Activated T-cell treated with anti-CD3 and anti-CD28 coated beads, Interleukin-2, amount 50 U/mL, for 1 hour (primary cell): Measurements from ENCODE around the gene SEMA5A.

Source experiments
- DNase-seq: peaks from one replicate; pipeline ENCODE4 v3.0.0-alpha.2; 2020

The SEMA5A gene

DNA sequence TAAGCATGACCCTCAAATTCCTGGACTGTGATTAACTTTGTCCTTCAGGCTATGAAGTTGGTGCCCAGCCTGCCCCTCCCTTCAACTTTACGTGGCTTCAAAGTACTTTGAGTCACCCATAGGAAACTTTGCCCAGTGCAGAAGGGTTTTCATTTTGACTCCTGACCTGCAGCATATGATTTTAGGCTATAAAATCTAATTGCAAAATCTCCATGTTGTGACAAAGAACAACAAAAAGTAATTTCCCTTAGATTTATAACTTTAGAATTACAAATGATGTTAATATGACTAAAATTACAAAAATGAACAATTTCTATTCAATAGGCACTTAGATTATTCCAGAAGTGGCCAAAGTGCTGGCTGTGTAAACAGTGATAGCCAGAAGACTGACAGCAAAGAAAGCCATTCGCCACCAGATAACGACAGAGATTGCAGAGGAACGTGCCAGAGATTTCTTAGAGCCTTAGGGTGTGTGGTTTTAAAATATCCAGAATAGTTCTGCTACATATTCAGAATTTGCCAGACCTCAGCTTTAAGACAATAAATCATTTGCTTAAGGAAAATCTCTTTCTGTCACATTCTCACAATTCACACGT, 197.4 kb downstream of the SEMA5A start:
- no peak for DNase-seq

DNA sequence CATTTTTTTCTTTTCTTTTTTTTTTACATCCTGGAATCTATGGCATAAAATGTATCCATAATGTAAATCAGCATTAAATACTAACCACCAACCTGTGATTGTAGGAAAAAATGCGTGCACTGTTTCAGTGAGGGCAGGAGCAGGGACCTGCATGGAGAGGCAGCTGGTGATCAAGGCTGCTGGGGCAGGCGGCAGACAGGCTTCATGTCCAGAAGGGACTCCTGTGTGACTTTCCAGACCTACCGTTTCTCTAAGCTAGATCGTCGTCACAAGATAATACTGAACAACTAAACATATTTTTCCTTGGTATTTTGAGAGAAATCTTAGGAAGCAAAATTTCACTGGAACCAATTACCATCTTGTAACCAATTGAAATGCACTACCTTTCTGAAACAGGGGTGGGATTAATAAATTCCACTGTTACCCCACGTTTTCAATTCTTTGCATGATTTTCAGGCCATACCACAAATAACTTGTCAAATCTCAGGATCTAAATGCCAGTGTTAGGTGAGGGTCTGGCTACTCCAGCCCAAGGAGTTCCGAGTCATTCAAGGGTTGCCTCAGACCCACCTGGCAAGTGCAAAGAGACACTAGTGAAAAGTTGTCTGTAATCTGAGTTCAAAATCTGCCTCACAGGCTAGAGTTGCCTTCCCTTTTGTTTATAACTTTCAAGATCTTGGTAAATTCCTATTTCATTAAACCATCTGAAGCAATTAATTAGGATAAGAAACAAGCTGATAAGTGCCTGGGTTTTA, 198.2 kb downstream of the SEMA5A start:
- no peak for DNase-seq

DNA sequence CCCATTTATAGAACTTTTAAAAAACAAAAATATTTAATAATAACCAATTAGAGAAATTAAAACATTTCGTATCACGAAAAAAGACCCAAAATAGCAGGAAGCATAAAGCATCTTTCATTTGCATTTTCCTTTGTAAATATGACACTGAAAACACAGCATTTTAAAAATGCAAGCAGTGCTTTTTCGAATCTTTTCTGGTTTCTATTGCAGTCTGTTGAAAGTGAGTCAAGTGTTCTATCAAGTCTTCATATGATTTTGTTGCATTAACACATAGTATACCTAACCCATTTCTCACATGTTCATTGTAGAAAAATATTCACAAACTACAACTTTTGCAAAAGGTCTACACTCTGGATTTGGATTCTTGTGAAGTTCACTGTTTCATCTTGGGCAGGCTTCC, 198.8 kb downstream of the SEMA5A start:
- no peak for DNase-seq

DNA sequence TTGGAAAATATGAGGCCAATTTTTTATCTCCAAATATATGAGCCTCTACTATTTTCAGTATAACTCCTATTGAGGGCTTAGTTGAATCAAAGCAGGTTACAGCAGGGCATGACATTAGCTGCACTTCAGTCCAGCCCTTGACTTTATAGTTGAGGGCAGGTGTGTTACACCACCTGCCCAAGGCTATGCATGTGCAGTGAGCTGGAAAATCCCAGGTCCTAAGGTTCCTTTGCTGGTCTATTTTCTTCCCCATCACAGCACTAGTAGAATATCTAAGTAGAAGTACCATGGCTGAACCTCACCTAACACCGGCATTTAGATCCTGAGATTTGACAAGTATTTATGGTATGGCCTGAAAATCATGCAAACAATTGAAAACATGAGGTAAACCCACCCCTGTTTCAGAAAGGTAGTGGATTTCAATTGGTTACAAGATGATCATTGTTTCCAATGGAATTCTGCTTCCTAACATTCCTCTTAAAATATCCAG, 201.1 kb downstream of the SEMA5A start:
- DNase-seq = no peak

DNA sequence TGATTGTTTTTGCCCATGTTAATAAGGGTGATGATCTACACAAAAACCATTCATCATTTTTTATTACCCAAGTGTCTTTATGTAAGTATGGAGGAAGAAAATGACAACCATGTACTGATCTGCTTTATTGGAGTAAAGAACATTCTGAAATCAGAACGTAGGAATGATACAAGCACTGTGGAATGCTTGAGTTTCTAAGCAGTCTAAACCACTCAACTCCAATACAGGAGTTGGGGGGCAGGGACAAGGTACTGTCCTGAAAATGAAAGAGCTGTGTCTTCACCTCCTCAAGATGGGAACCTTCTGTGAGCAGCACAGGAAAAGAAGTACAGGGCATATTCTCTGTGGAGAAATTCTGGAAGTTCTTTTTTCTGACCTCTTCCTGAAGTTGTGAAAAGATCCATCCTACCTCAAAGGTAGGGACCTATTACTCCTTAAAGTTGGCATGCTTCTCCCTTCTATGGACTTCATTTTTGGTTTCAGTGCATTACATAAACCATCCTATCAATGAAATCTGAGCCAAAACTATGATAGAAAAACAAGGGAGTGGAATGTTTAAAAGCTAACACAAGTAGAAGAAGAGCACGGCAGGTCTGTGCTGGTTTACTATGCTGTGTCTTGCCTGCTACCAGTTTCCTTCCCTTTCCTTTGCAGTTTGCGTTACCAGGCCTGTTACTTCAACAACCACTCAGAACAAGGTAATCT, 202.6 kb downstream of the SEMA5A start:
- no peak for DNase-seq

DNA sequence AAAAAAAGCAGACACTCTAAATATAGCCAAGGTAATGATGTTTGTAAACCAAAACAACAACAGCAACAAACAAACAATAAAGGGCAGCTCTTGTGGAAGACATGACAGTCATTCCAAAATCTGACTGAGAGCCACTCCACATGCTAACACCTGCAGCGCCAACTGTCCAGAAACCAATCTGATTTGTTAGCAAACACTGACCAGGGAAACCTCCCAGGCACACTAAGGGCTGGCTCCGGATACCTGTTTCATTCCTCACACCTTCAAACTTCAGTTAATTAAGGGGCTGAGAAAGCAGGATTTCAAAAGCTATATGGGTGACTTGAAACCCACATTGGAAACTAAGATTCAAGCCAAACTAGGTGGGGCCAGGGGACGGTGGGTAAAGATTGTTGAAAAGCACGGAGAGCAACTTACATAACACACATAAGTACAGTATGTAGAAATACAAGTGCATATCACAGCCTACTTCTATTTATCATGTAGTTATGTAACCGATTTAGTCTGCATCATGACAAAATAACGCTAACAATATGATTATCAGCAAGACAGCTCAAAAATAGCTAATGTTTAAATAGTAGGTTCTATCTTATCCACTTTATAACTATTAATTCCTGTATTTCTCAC, 203.6 kb downstream of the SEMA5A start:
- no peak for DNase-seq

DNA sequence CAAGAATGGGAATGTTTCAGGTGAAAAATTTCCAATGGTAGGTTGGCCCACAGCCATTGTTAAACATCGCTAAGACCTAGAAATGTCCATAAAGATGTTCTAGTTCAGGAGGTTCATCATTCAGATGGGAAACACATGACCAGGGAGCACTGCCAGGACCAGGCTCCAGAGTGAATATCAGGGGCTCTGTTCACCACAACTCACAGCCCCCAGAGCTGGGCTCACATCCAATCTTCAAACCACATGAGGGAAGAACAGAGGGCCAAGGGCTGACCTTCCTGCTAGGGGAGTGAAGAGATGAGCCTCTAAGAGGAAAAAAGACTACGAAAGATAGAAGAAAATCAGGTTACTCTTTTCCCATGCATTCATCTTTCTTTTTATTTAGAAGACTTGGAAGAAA, 205.8 kb downstream of the SEMA5A start:
- no peak for DNase-seq

DNA sequence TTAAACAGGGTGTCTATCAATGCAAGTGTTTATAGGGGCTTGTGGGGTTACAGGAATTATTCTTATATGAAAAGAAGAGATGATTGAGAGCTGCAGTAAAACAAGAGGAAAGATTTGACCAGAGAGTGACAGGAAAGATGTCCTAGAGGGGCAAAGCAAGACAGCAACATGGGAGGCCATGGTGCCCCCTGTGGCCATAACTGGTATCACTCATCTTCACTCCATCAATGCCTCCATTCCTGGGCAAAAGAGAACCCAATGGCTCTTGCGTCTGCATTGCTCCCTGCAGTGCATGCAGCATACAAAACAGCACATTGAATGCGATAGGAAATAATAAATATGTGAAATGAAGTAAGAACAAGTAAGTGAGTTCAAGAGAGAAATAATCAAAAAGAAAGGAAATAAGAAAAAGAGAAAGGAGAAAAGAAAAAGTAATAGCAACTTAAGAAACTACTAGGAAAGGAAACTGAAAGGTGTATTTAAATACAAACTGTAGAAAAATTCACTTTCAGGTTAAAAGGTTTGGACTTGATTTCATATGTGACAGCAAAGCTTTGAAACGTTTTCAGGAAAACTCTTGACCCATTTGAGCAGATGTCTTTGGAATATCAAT, 206.6 kb downstream of the SEMA5A start:
- no peak for DNase-seq

DNA sequence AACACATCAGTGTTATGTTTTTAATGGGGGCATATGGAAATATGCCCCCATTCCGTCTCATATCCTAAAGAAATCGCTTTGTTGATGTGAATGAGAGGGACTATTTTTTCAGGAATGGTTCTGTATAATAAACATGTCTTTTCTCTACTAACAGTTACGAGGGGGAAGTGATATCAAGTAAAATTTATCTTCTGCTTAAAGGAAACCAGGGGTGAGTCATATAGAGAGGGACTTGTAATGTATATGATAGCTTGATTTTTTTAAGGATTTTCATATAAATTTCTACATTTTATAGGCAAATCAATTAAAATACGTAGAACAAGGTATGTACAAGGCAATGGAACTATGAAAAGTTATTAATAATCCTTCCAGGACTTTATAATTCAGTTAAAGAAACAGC, 207.1 kb downstream of the SEMA5A start:
- no peak for DNase-seq

DNA sequence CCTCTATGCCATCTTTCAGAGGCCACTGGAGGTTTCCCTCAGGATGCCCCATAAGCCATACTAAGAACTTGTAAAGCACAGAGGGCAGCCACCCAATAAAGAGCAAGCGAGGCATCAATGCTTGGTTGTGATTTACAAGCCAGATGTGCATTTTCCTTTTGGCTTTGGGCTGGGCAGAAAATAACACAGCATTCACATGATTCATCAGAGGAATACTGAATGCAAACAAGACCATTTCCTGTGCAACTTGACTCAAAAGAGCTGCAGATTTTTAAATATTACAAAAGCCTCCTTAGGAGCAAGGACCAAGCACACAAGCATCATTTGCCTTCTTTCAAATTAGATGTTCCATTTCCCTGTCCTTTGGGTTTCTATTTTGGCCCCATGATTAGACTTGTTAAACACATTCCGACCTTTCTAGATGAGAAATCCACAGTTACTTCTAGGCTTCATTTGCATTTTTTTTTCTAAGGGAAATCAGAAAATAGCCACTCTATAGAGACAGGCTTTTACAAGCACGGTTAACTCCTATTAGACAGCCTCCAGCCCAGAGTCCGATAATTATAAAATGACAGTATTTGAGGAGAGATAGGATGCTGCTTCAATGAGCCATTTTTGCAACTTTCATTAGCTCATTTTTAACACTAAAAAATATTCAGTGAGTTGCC, 207.8 kb downstream of the SEMA5A start:
- no peak for DNase-seq

DNA sequence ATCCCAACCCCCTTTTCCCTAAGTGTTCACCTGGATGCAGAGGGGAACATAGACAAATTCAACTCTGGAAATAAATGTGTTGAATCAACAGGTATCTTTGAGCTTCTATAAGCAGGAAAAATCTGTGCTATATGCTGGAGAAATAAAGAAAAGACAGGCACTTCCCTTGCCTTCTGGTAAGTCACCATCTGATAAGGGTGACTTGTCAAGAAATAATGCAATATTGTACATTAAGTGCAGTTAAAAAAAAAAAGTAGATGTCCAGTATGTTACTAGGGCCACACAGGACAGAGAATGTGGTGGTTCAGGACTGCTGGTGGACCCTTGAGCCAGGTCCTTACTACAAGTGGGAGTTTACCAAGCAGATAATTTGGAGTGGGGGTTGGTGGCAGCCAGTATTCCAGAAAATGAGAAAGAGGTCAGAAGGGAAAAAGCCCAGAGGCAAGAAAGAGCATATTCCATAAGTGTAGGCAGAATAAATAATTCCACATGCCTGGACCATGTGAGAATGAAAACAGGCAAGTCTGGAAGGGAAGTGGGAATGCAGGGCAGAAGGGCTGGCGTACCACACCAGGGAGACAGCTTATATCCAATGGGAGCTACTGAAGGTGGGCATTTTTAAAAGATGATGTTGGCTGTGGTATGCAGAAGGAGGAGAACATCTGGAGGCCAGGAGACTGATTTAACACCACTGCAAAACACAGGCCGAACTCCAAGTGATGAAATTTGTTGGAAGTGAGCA, 209.9 kb downstream of the SEMA5A start:
- no peak for DNase-seq

DNA sequence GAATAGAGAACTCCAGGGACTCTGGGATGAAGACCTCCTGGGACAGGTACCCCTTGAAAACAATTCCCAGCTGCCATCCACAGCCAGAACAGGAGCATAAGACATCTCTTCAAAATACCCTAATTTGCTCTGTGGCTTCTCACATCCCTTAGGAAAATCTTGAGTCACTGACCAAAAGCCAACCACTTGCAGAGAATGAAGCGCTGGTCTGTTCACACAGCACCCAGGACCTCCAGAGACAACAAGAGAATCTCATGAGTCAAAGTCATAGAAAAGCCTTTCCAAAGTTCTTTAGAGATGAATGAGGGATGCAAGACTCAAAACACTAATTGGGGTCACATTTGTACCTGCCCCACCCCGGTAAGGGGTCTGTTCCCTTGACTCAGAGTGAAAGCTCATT, 210.6 kb downstream of the SEMA5A start:
- DNase-seq = no peak

DNA sequence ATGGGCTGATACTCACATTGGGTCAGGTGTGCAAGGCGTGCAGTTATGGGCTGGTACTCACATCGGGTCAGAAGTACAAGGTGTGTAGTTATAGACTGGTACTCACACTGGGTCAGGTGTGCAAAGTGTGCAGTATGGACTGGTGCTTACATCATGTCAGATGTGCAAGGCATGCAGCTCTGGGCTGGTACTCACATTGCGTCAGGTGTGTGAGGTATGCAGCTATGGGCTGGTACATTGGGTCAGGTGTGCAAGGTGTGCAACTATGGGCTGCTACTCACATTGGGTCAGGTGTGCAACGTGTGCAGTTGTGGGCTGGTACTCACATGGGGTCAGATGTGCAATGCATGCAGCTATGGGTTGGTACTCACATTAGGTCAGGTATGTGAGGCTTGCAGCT, 213.8 kb downstream of the SEMA5A start:
- DNase-seq = no peak

DNA sequence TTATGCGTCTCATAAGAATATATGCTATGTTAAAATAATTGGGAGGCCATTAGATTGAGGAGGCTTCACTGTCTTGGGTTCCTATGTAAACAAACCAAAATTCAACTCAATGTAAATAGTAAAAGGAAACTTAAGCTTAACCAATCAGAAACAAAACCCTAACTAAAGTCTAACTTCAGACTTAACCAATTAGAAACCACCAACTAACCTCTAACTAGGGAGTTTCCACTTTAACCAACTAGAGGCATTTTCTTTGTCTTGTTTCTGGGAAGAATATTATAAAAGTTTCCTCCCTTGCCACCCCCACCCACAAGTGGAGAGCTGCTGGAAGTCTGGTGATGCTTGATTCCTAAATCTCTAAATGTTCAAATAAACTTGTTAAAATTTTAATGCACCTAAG, 214.5 kb downstream of the SEMA5A start:
- no peak for DNase-seq

DNA sequence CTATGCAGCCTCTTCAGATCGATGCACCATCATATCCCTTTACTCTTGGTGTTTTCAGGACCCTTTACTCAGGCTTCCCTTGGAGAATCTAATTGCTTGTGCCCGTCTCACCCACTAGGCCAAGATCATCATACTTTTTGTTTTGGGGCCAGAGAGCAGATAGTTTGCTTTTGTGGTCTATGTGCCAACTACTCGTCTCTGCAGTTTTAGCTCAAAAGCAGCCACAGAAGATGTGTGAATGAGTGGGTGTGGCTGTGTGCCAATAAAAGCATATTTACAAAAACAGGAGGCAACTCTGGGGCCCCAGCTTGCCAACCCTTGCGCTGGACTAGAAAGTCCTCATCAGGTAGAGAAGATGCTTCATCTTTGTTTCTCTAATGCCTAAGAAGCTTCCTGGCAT, 216.8 kb downstream of the SEMA5A start:
- no peak for DNase-seq

DNA sequence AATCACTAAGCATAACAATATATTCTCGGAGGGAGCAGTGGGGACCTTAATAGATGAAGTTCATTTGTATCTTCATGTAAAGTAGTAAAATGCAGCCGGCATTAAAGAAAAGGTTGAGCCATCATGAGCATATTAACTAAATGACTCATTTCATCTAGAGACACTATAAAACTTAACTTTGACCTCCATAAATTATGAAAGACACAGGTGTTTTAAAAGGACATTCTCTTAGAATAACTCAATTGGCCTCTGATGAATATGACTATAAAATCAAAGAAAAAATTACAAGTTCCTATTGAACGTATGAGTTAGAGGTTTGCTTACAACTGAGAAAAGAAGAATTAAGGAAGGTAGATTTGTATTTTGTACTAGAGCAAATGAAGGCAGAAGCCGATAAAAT, 220.3 kb downstream of the SEMA5A start:
- DNase-seq = no peak

DNA sequence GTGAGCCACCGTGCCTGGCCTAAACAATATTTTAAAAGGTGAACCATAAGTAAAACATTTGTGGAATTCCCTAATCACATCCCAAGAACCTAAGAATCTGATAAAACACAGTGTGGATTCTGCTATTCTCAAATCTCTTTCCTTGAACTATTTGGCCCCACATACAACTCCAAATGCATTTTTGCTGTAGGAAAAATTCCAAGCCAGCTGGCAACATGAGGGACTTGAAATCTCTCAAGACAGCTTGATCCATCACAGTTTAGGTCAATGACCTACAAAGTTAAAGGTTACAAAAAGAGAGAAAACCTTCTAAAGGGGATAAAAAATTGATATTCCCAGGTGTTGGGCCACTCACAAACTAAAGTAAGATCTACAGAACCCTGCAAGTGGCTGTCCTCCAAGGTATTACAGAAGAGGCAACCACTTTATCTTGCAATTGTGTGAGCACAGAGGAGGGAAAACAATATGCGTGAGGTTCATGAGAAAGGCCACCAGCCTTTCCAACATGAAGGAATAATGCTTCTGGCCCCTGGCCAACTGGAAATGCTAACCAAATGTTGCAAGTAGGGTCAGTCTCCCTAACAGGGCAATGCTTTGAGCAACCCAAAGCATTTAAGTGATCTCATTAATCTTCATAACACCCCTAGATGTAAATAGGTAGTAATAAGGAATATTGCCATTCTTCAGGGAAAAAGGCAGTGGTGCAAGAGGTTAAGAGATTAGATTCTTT, 221.4 kb downstream of the SEMA5A start:
- DNase-seq = no peak

DNA sequence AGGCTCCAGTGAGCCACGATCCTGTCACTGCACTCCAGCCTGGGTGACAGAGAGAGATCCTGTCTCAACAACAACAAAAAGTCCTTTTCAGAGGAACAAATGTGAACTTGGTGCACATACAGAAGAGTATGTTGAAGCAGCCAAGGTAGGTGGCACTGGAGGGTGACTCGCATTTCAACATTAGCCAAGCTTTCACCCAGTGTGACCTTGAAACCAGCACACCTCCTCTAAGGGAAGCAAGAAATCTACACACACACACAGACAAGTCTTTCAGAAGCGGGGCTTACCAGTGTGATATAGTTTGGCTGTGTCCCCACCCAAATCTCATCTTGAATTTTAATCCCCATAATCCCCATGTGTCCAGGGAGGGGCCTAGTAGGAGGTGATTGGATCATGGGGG, 225.2 kb downstream of the SEMA5A start:
- DNase-seq = no peak

DNA sequence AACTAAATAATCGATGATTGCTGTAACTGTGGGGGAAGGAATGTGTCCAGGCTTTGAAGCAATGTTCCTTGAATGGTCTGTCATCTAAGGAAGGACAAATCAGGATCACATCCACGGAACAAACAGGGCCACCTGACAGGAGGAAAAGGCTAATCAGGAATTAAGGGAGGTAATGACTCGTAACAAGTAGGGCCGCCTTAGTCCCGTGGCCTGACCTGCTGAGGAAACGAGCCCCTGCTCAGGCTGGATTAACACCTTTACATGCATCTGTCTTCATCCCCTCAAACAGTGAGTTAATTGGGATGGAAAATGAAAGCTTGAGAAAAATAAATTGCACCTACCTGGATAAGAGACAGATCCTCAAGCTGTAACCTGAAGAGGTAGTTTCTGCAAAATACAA, 227.8 kb downstream of the SEMA5A start:
- DNase-seq = no peak

DNA sequence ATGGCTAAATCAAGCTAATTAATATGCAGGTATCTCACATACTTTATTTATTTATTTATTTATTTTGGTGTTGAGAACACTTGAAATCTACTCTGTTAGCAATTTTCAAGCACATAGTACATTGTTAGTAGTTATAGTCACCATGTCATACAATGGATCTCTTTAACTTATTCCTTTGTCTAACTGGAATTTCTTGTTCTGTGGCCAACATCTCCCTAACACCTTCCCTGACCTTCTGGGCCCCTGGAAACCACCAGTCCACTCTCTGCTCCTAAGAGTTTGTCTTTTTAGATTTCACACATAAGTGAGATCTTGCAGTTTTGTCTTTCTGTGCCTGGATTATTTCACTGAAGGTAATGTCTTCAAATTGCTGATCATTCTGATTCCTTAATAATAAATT, 229.1 kb downstream of the SEMA5A start:
- DNase-seq = no peak

DNA sequence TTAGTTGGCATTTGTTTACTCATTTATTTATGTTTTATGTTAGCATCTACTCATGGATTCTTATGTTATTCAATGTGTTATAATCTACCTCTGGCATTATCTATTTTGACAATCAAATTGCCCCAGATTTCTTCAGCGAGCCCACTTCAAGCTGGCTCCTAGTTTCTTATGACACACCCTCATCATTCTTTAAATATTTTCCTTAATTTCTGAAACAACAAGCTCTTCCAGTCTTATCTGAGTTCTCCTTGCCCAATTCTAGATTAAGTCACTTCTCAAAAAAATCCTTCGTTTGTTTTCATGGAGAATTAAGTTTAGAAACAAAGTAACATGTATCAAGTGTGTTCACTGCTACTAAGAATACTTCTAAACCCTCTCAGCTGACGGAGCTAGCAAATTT, 229.8 kb downstream of the SEMA5A start:
- no peak for DNase-seq
